Activated CD4-positive, alpha-beta T cell treated with anti-CD3 and anti-CD28 coated beads, Interleukin-2, amount 50 U/mL, for 16 hours (primary cell): ENCODE results near the gene MOB4.
A peak's percentile ranks its signal among the peaks of the same experiment; 100 is the strongest.
"Not testable (repeated sequence)": the region's sequence is repeated elsewhere in the genome, so short reads cannot be mapped to it uniquely, and the experiment has no call there.

Experiments
- DNase-seq: peaks from one replicate; pipeline ENCODE4 v3.0.0-alpha.2; 2020

Gene MOB4

GRCh38 chr2:197515739-197516392 lies at the start of gene MOB4:
Gene MOB4 (plus strand): TSS chr2:197516066. CDS start chr2:197516087, 21 bp downstream.
- peak; percentile 96 for DNase-seq

- DNase-seq: no peak
These were observed 43.7 kb upstream of the MOB4 start for GRCh38 chr2:197472166-197472565.

- no peak for DNase-seq
These were observed 38.1 kb upstream of the MOB4 start for GRCh38 chr2:197477797-197478196.

GRCh38 chr2:197480165-197481036 lies 35.5 kb upstream of the MOB4 start:
- DNase-seq: no peak

GRCh38 chr2:197484248-197484647 lies 31.6 kb upstream of the MOB4 start:
- DNase-seq: not testable (repeated sequence)

- DNase-seq: no peak
These were observed 29.7 kb upstream of the MOB4 start for GRCh38 chr2:197486175-197486574.

- no peak for DNase-seq
These were observed 28.5 kb upstream of the MOB4 start for GRCh38 chr2:197487385-197487784.

- no peak for DNase-seq
These were observed 20.3 kb upstream of the MOB4 start for GRCh38 chr2:197495433-197496134.

- DNase-seq: no peak
These were observed 19.2 kb upstream of the MOB4 start for GRCh38 chr2:197496695-197497094.

- no peak for DNase-seq
These were observed 18.5 kb upstream of the MOB4 start for GRCh38 chr2:197497326-197497725.

GRCh38 chr2:197498235-197498936 lies 17.5 kb upstream of the MOB4 start:
- no peak for DNase-seq

- peak; percentile 58 for DNase-seq
These were observed 16.8 kb upstream of the MOB4 start for GRCh38 chr2:197498937-197499593.

GRCh38 chr2:197499594-197500502 lies 16.0 kb upstream of the MOB4 start, which contains the start of the genes HSPD1 and HSPE1:
Gene HSPD1 (minus strand): TSS chr2:197499840. CDS start chr2:197498848, 992 bp downstream.
Gene HSPE1 (plus strand): TSS chr2:197500379. CDS start chr2:197500437, 58 bp downstream.
- DNase-seq: peak; percentile 99

- no peak for DNase-seq
These were observed 15.2 kb upstream of the MOB4 start for GRCh38 chr2:197500503-197501131.

- no peak for DNase-seq
These were observed 13.7 kb upstream of the MOB4 start for GRCh38 chr2:197502201-197502600.

- no peak for DNase-seq
These were observed 13.2 kb upstream of the MOB4 start for GRCh38 chr2:197502685-197503084.

- DNase-seq: no peak
These were observed 11.9 kb upstream of the MOB4 start for GRCh38 chr2:197504000-197504399.

GRCh38 chr2:197504512-197504911 lies 11.4 kb upstream of the MOB4 start:
- no peak for DNase-seq

- DNase-seq: no peak
These were observed 9.2 kb upstream of the MOB4 start for GRCh38 chr2:197506658-197507057.

GRCh38 chr2:197513915-197514314 lies 2.0 kb upstream of the MOB4 start:
- DNase-seq: no peak

GRCh38 chr2:197514754-197515153 lies 1.1 kb upstream of the MOB4 start:
- no peak for DNase-seq
